H9 (cell line): Measurements from ENCODE around the gene CKS2. TPM values are rescaled to one million over a fixed set of nuclear protein-coding genes. Genes with fewer than 3 reads are reported as not detected.
"Not testable (repeated sequence)": the region's sequence is repeated elsewhere in the genome, so short reads cannot be mapped to it uniquely, and the experiment has no call there.

Experiments
- DNase-seq: peaks from one replicate; pipeline ENCODE4 v3.0.0-alpha.2; 2017
- H2AFZ ChIP-seq: one replicate; pipeline ENCODE4 v1.6.1; 2013; ENCODE audit warnings: mild to moderate bottlenecking, low read length, control low read depth, moderate library complexity
- H2AK5ac ChIP-seq: 2 replicates; pipeline ENCODE4 v1.6.1; 2013; ENCODE audit warnings: low read length, control low read depth, mixed read lengths; ENCODE audit not compliant: insufficient read length
- H2BK120ac ChIP-seq: one replicate; pipeline ENCODE4 v1.6.1; 2013; ENCODE audit warnings: low read depth, mild to moderate bottlenecking, low read length, control low read depth, inconsistent platforms; ENCODE audit not compliant: poor library complexity, severe bottlenecking
- H2BK12ac ChIP-seq: 2 replicates; pipeline ENCODE4 v1.6.1; 2013; ENCODE audit warnings: low read length, control low read depth, mixed read lengths, low read depth; ENCODE audit not compliant: insufficient read length
- H2BK15ac ChIP-seq: 2 replicates; pipeline ENCODE4 v1.6.1; 2013; ENCODE audit warnings: low read depth, low read length, control low read depth
- H2BK20ac ChIP-seq: one replicate; pipeline ENCODE4 v1.6.1; 2013; ENCODE audit warnings: low read depth, mild to moderate bottlenecking, low read length, control low read depth, inconsistent platforms; ENCODE audit not compliant: poor library complexity, severe bottlenecking
- H2BK5ac ChIP-seq: 2 replicates; pipeline ENCODE4 v1.6.1; 2013; ENCODE audit warnings: low read length, control low read depth, mixed read lengths; ENCODE audit not compliant: insufficient read length
- H3K14ac ChIP-seq: 2 replicates; pipeline ENCODE4 v1.6.1; 2013; ENCODE audit warnings: low read length, control low read depth; ENCODE audit not compliant: insufficient read depth
- H3K18ac ChIP-seq: 2 replicates; pipeline ENCODE4 v1.6.1; 2013; ENCODE audit warnings: low read depth, mild to moderate bottlenecking, mixed read lengths, low read length, control low read depth; ENCODE audit not compliant: insufficient read length
- H3K23ac ChIP-seq: 2 replicates; pipeline ENCODE4 v1.6.1; 2013; ENCODE audit warnings: low read length, control low read depth, mixed read lengths, low read depth; ENCODE audit not compliant: insufficient read length
- H3K23me2 ChIP-seq: 2 replicates; pipeline ENCODE4 v1.6.1; 2013; ENCODE audit warnings: low read depth, mild to moderate bottlenecking, mixed read lengths, low read length, control low read depth; ENCODE audit not compliant: insufficient read length, poor library complexity, severe bottlenecking
- H3K27ac ChIP-seq: 2 replicates; pipeline ENCODE4 v1.5.1; 2013; ENCODE audit warnings: low read length, control low read depth, mixed read lengths, low read depth; ENCODE audit not compliant: insufficient read length
- H3K27me3 ChIP-seq: 2 replicates; pipeline ENCODE4 v1.6.1; 2013; ENCODE audit warnings: low read length, control low read depth, inconsistent platforms; ENCODE audit not compliant: insufficient read depth
- H3K4ac ChIP-seq: 2 replicates; pipeline ENCODE4 v1.6.1; 2013; ENCODE audit warnings: low read depth, mild to moderate bottlenecking, control low read depth, inconsistent platforms, low read length, moderate library complexity
- H3K4me1 ChIP-seq: 2 replicates; pipeline ENCODE4 v1.6.1; 2013; ENCODE audit warnings: low read length, control low read depth, inconsistent platforms; ENCODE audit not compliant: insufficient read depth
- H3K4me2 ChIP-seq: 2 replicates; pipeline ENCODE4 v1.6.1; 2013; ENCODE audit warnings: low read length, control low read depth, mixed read lengths; ENCODE audit not compliant: insufficient read length, insufficient read depth
- H3K56ac ChIP-seq: 2 replicates; pipeline ENCODE4 v1.6.1; 2013; ENCODE audit warnings: low read depth, mild to moderate bottlenecking, mixed read lengths, low read length, control low read depth; ENCODE audit not compliant: insufficient read length
- H3K79me1 ChIP-seq: 2 replicates; pipeline ENCODE4 v1.6.1; 2013; ENCODE audit warnings: low read depth, mild to moderate bottlenecking, moderate library complexity, low read length, control low read depth, inconsistent platforms; ENCODE audit not compliant: insufficient read depth, poor library complexity, severe bottlenecking
- H3K79me2 ChIP-seq: 2 replicates; pipeline ENCODE4 v1.6.1; 2013; ENCODE audit warnings: low read length, control low read depth, inconsistent platforms; ENCODE audit not compliant: insufficient read depth
- H3K9ac ChIP-seq: 2 replicates; pipeline ENCODE4 v1.6.1; 2013; ENCODE audit warnings: low read length, control low read depth, mixed read lengths; ENCODE audit not compliant: insufficient read length; ENCODE audit errors: extremely low read depth
- H3K9me3 ChIP-seq: one replicate; pipeline ENCODE4 v1.6.1; 2013; ENCODE audit warnings: low read depth, low read length, inconsistent platforms; ENCODE audit not compliant: control insufficient read depth
- H3T11ph ChIP-seq: one replicate; pipeline ENCODE4 v1.6.1; 2013; ENCODE audit warnings: mild to moderate bottlenecking, low read length, control low read depth, inconsistent platforms
- H4K20me1 ChIP-seq: one replicate; pipeline ENCODE4 v1.6.1; 2013; ENCODE audit not compliant: control insufficient read depth, insufficient read length, insufficient read depth
- H4K5ac ChIP-seq: 2 replicates; pipeline ENCODE4 v1.6.1; 2013; ENCODE audit warnings: low read depth, mild to moderate bottlenecking, mixed read lengths, low read length, control low read depth; ENCODE audit not compliant: insufficient read length
- H4K8ac ChIP-seq: replicated peaks from 2 replicates; pipeline ENCODE4 v1.6.1; 2013; ENCODE audit warnings: low read length, control low read depth, mixed read lengths, low read depth; ENCODE audit not compliant: insufficient read length
- H4K91ac ChIP-seq: 2 replicates; pipeline ENCODE4 v1.6.1; 2013; ENCODE audit warnings: low read depth, mild to moderate bottlenecking, moderate library complexity, mixed read lengths, low read length, control low read depth; ENCODE audit not compliant: insufficient read length
- H3K27ac Mint-ChIP-seq, 3 experiments: 2 replicates in 2 of 3; 3 replicates in 1 of 3; pipeline ENCODE4 v1.8.0; 2020 to 2021; ENCODE audit warnings: mixed read lengths in 3 of 3, mild to moderate bottlenecking in 1 of 3, moderate library complexity in 1 of 3
- H3K27me3 Mint-ChIP-seq: 2 replicates; pipeline ENCODE4 v1.8.0; 2021; ENCODE audit warnings: low read depth, mild to moderate bottlenecking, moderate library complexity, mixed read lengths
- H3K36me3 Mint-ChIP-seq, 3 experiments: 2 replicates in 2 of 3; 3 replicates in 1 of 3; pipeline ENCODE4 v1.8.0; 2020 to 2021; ENCODE audit warnings: low read depth in 3 of 3, mixed read lengths in 3 of 3; ENCODE audit not compliant: insufficient read depth in 1 of 3
- H3K4me1 Mint-ChIP-seq, 2 experiments: 2 replicates each; pipeline ENCODE4 v1.8.0; 2020; ENCODE audit warnings: mixed read lengths in 2 of 2
- H3K4me3 Mint-ChIP-seq, 2 experiments: 2 replicates in 1 of 2; 3 replicates in 1 of 2; pipeline ENCODE4 v1.8.0; 2020 to 2021; ENCODE audit warnings: mild to moderate bottlenecking in 2 of 2, mixed read lengths in 2 of 2, moderate library complexity in 1 of 2
- H3K9me3 Mint-ChIP-seq, 2 experiments: 2 replicates in 1 of 2; 3 replicates in 1 of 2; pipeline ENCODE4 v1.8.0; 2020; ENCODE audit warnings: mild to moderate bottlenecking in 2 of 2, mixed read lengths in 2 of 2, moderate library complexity in 1 of 2
- WGBS: extraction: QIAGEN DNeasy Blood & Tissue Kit; methylation state at CpG from one replicate; pipeline ENCODE4 v1.1.7; 2013; ENCODE audit warnings: missing lambda C conversion rate, low lambda C conversion rate, mixed read lengths; ENCODE audit not compliant: insufficient read length; ENCODE audit errors: extremely low coverage; 5-methylcytosine and 5-hydroxymethylcytosine counted together
- total RNA-seq: library from RNA; stranded (reverse); gene quantifications from 2 replicates; pipeline ENCODE4 v1.2.1, GENCODE V29; 2021
- TF ChIP-seq, protein P1 (sequence below): fragments of 200-600 bp; sonication (generic); conservative IDR thresholded peaks from 3 replicates; pipeline ENCODE4 v1.8.0; 2021; ENCODE audit warnings: antibody characterized with exemption, mild to moderate bottlenecking

Gene CKS2
- total RNA-seq, 1 experiment from 2014 or later: 211 TPM

DNA sequence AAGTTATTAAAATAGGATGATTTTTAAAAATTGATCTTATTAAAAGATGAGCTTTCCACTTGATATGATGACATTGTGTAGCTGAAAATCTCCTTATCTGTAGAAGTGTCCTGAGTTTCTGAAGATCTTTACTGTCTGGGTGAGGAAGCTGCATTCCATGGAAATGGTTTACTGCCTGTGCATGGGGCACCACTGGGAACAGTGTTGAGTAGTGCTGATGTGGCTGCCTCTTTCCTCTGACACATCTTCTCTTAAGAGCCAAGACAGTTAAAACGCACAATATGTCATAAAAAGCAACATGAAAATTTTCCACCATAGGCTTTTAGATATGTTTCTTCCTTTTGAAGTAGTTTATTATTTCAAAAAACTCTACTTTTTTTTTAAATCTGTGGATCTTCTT is 32.0 kb downstream of the CKS2 start:
- Mint-ChIP-seq H3K4me3 (no peak overlapping the region), H3K36me3 (peaks cover 44 to 96% (median 93%) of the 10 kb centered on the region in 3 experiments; a peak in 6 of 7 replicates)
- H3K9me3 ChIP-seq: no peaks in the 10 kb centered on the region

DNA sequence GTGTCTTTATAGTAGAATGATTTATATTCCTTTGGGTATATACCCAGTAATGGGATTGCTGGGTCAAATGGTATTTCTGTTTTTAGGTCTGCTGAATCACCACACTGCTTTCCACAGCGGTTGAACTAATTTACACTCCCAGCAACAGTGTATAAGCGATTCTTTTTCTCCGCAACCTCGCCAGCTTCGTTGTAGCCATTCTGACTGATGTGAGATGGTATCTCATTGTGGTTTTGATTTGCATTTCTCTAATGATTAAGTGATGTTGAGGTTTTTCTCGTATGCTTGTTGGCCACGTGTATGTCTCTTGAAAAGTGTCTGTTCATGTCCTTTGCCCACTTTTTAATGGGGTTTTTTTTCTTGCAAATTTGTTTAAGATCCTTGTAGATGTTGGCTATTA is 32.8 kb downstream of the CKS2 start:
- H2BK20ac ChIP-seq, H3K4me3 Mint-ChIP-seq, H3K27ac ChIP-seq, H4K5ac ChIP-seq, H3K27me3 Mint-ChIP-seq, H3K27ac Mint-ChIP-seq, H3K4ac ChIP-seq, H3K4me1 Mint-ChIP-seq, H3K79me1 ChIP-seq, H3K79me2 ChIP-seq, H3K56ac ChIP-seq, H2BK120ac ChIP-seq, H3T11ph ChIP-seq, H3K4me2 ChIP-seq, DNase-seq, H3K23ac ChIP-seq, H2AK5ac ChIP-seq, H3K4me1 ChIP-seq, H4K20me1 ChIP-seq, H4K8ac ChIP-seq, H2BK12ac ChIP-seq, H3K18ac ChIP-seq, H2BK5ac ChIP-seq, H3K14ac ChIP-seq, H4K91ac ChIP-seq, H3K9me3 Mint-ChIP-seq, H2AFZ ChIP-seq, H2BK15ac ChIP-seq, H3K9me3 ChIP-seq, H3K27me3 ChIP-seq, H3K23me2 ChIP-seq, H3K9ac ChIP-seq: not testable (repeated sequence)
- peaks cover 46 to 96% (median 93%) of the 10 kb centered on the region in 3 experiments; a peak in 6 of 7 replicates for H3K36me3 Mint-ChIP-seq
- WGBS: no CpG with 5 or more reads among the region's 7 CpGs

More for the DNA sequence above, 32.0 kb downstream of the CKS2 start:
- Histone ChIP-seq H2AFZ (no peak overlapping the region), H3K79me2 (no peaks in the 10 kb centered on the region), H3K56ac (no peak overlapping the region), H2BK15ac (no peak overlapping the region), H2BK5ac (no peak overlapping the region), H4K20me1 (no peaks in the 10 kb centered on the region), H3K4ac (no peak overlapping the region), H2BK12ac (no peak overlapping the region), H2BK120ac (no peak overlapping the region), H4K8ac (no peak overlapping the region), H3K4me2 (no peak overlapping the region), H2BK20ac (no peak overlapping the region), H3T11ph (no peak overlapping the region), H3K23ac (no peak overlapping the region), H3K79me1 (no peaks in the 10 kb centered on the region), H4K91ac (no peak overlapping the region), H3K9ac (no peak overlapping the region), H3K27ac (no peak overlapping the region), H3K27me3 (no peaks in the 10 kb centered on the region), H4K5ac (no peak overlapping the region), H2AK5ac (no peak overlapping the region), H3K23me2 (no peaks in the 10 kb centered on the region), H3K18ac (no peak overlapping the region), H3K4me1 (no peaks in the 10 kb centered on the region), H3K14ac (no peak overlapping the region)
- DNase-seq: no peak
- WGBS: no CpG with 5 or more reads among the region's 1 CpG
- H3K27ac Mint-ChIP-seq: no peak overlapping the region
- TF ChIP-seq, protein P1, sequence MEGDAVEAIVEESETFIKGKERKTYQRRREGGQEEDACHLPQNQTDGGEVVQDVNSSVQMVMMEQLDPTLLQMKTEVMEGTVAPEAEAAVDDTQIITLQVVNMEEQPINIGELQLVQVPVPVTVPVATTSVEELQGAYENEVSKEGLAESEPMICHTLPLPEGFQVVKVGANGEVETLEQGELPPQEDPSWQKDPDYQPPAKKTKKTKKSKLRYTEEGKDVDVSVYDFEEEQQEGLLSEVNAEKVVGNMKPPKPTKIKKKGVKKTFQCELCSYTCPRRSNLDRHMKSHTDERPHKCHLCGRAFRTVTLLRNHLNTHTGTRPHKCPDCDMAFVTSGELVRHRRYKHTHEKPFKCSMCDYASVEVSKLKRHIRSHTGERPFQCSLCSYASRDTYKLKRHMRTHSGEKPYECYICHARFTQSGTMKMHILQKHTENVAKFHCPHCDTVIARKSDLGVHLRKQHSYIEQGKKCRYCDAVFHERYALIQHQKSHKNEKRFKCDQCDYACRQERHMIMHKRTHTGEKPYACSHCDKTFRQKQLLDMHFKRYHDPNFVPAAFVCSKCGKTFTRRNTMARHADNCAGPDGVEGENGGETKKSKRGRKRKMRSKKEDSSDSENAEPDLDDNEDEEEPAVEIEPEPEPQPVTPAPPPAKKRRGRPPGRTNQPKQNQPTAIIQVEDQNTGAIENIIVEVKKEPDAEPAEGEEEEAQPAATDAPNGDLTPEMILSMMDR: no peak
- no peaks in the 10 kb centered on the region for H3K4me1 Mint-ChIP-seq
- no peaks in the 10 kb centered on the region for H3K9me3 Mint-ChIP-seq
- H3K27me3 Mint-ChIP-seq: no peaks in the 10 kb centered on the region
